Adrenal gland (tissue), 12 donors: ENCODE data around the gene TMEM238L. TPM values are rescaled to one million over a fixed set of nuclear protein-coding genes. Genes with fewer than 3 reads are reported as not detected.

Experiments
- DNase-seq, 7 donors: peaks; one replicate each; pipeline ENCODE4 v3.0.0-alpha.2; 2019 to 2020
- H3K27ac ChIP-seq, 5 donors: fragments of 200-600 bp; sonication (generic) in 4 of 5; 1 replicate in 3 of 5; 2 replicates in 2 of 5; pipeline versions ENCODE4 v1.5.1 to v1.8.0; 2016 to 2020; ENCODE audit warnings: mild to moderate bottlenecking in 1 of 5
- H3K27me3 ChIP-seq: fragments of 200-600 bp; 2 replicates; pipeline ENCODE4 v1.8.0; 2021
- H3K36me3 ChIP-seq, 2 donors: fragments of 200-600 bp; replicated peaks in 1 of 2; 1 replicate in 1 of 2; 2 replicates in 1 of 2; pipeline versions ENCODE4 v1.5.1 to v1.8.0; 2018 to 2022
- H3K4me1 ChIP-seq, 2 donors: fragments of 200-600 bp; replicated peaks in 1 of 2; 1 replicate in 1 of 2; 2 replicates in 1 of 2; pipeline versions ENCODE4 v1.5.1 to v1.8.0; 2018 to 2021
- H3K4me3 ChIP-seq, 4 donors: fragments of 200-600 bp; sonication (generic) in 3 of 4; one replicate each; pipeline ENCODE4 v1.5.1; 2016 to 2018
- H3K9me3 ChIP-seq, 3 donors: fragments of 200-600 bp; sonication (generic) in 1 of 3; replicated peaks in 1 of 3; 1 replicate in 2 of 3; 2 replicates in 1 of 3; pipeline versions ENCODE4 v1.5.1 to v1.8.0; 2016 to 2021
- POLR2A ChIP-seq, 2 donors: fragments of 450-650 bp; IDR thresholded peaks; one replicate each; pipeline ENCODE4 v1.6.1; 2017; ENCODE audit warnings: antibody characterized with exemption in 2 of 2, mild to moderate bottlenecking in 2 of 2, moderate library complexity in 1 of 2
- WGBS, 4 donors: extraction: QIAGEN DNeasy Blood & Tissue Kit in 2 of 4; methylation state at CpG; one replicate each; pipeline versions ENCODE4 v1.1.5 to v1.1.7; 2013 to 2017; 5-methylcytosine and 5-hydroxymethylcytosine counted together
- intact Hi-C, 2 donors: fragments of 100-400 bp; cut with DNase I; formaldehyde crosslinking; loops; one replicate each; pipeline versions ENCODE4 v1.14.1 to v1.15.0; 2022 to 2023
- polyA plus RNA-seq, 3 donors: library from polyadenylated mRNA; stranded (reverse); fragments of 200-250 nt in 2 of 3; fragments of 350-450 nt in 1 of 3; fragmentation: Illumina TruSeq in 1 of 3; extraction: RNeasy Lipid Tissue Mini Kit (QIAGEN cat#74804) in 1 of 3; gene quantifications; one replicate each; pipeline ENCODE4 v1.2.3, GENCODE V29; 2013 to 2014
- total RNA-seq, 9 donors: library from RNA; depleted of rRNA in 4 of 9; stranded (reverse); fragments of >200 nt in 4 of 9; fragments of 120-200 nt in 1 of 9; fragmentation: NEBNext Ultra II Directional in 1 of 9; extraction: Animal tissue kit (Norgen Biotek cat#: 25700) in 1 of 9; gene quantifications; one replicate each; pipeline versions ENCODE4 v1.1.0 to v1.2.4, GENCODE V29; 2013 to 2023
- TF ChIP-seq, protein P1 (sequence below), 6 experiments: fragments of 450-650 bp in 4 of 6; fragments of 200-600 bp in 2 of 6; sonication (generic) in 1 of 6; IDR thresholded peaks; 1 replicate in 5 of 6; 2 replicates in 1 of 6; pipeline versions ENCODE4 v1.5.1 to v1.8.0; 2016 to 2021; ENCODE audit warnings: antibody characterized with exemption in 6 of 6, mild to moderate bottlenecking in 2 of 6, moderate library complexity in 1 of 6
- donor health status: healthy with polysubstance abuse.
- donor health status: Bipolar disorder and iron deficiency.
- donor health status: DM: yes; HTN: yes; CAD: no.
- donor health status: DM: no; HTN: no; CAD: no.
- donor health status: DM: no; HTN: no; CAD: no.
- donor health status: DM: yes; HTN: yes; CAD: no.

The TMEM238L gene
- total and polyA plus RNA-seq, 12 donors: 0.07 to 0.14 TPM; not detected in 10

DNA sequence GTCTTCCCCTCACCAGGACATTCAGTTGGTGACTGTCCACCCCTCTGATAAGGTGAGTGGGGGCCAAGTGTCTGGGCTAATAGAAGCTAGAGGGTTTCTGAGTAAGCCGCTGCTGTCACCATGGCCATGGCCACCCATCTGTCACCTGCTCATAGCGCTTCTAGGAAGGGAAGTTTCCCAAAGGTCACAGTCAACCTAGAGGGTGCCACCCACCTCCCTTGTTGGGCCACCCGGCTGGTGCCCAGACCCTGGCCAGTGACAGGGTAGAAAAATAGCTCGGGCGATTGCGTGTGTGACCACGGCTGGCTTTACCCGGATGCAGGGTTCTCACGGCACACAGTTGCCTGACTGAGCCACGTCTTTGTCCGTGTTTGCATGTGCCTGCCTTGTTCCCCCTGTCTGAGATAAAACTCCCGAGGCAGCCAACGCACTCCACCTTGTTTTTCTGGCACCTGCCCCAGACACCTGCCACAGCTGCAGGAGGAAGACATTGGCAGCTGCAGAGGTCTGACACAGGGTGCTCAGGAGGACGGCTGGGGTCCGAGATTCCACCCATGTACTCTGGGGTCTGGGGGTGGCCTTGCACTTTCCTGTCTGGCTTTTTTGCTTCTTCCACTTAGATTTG lies 33.2 kb upstream of the TMEM238L start:
- H3K27ac ChIP-seq: no peak overlapping the region
- intact Hi-C loops: loop anchor here in 1 of 2 donors (5.0 kb wide), 1 partner anchor 85 kb away; no protein-coding TSS in a partner anchor

DNA sequence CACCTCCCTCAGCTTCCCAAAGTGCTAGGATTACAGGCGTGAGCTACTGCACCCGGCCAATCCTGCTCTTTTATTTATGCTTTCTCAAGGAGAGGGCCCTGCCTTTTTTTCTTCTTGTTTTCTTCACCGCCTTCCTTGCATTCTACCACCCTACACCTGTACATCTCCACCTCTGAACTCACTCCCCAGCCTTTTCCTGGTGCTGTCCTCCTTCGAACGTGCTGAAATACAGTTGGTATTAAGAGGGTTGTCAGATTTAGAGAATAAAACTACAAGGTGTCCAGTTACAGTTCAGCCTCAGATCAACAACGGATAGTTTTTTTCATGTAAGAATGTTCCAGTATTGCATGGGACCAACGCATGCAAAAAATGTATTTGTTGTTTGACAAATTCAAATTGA lies 32.2 kb upstream of the TMEM238L start:
- no peak for TF ChIP-seq POLR2A (IDR thresholded peaks at IDR 0.05)
- TF ChIP-seq, protein P1, sequence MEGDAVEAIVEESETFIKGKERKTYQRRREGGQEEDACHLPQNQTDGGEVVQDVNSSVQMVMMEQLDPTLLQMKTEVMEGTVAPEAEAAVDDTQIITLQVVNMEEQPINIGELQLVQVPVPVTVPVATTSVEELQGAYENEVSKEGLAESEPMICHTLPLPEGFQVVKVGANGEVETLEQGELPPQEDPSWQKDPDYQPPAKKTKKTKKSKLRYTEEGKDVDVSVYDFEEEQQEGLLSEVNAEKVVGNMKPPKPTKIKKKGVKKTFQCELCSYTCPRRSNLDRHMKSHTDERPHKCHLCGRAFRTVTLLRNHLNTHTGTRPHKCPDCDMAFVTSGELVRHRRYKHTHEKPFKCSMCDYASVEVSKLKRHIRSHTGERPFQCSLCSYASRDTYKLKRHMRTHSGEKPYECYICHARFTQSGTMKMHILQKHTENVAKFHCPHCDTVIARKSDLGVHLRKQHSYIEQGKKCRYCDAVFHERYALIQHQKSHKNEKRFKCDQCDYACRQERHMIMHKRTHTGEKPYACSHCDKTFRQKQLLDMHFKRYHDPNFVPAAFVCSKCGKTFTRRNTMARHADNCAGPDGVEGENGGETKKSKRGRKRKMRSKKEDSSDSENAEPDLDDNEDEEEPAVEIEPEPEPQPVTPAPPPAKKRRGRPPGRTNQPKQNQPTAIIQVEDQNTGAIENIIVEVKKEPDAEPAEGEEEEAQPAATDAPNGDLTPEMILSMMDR (IDR thresholded peaks at IDR 0.05): no peak
- Histone ChIP-seq H3K27me3 (no peaks in the 10 kb centered on the region), H3K36me3 (no peaks in the 10 kb centered on the region), H3K27ac (no peak overlapping the region), H3K4me3 (no peak overlapping the region), H3K9me3 (no peaks in the 10 kb centered on the region), H3K4me1 (no peaks in the 10 kb centered on the region)
- 81 to 90% (median 86%) methylated on average over 7 of the region's 7 CpGs for WGBS, 4 donors
- intact Hi-C loops: loop anchor here in 1 of 2 donors (5.0 kb wide), 1 partner anchor 84 kb away; no protein-coding TSS in a partner anchor
- no peak for DNase-seq

More for the DNA sequence above, 33.2 kb upstream of the TMEM238L start:
- no peaks in the 10 kb centered on the region for H3K4me1 ChIP-seq
- H3K4me3 ChIP-seq: no peak overlapping the region
- no peaks in the 10 kb centered on the region for H3K9me3 ChIP-seq
- H3K36me3 ChIP-seq: no peaks in the 10 kb centered on the region
- DNase-seq: no peak
- H3K27me3 ChIP-seq: no peaks in the 10 kb centered on the region
- TF ChIP-seq, protein P1 (IDR thresholded peaks at IDR 0.05): no peak
- TF ChIP-seq POLR2A (IDR thresholded peaks at IDR 0.05): no peak
- WGBS, 4 donors: 53 to 85% (median 83%) methylated on average over 5 to 15 of the region's 15 CpGs

- intact Hi-C loops: no loop called here
- Histone ChIP-seq H3K36me3 (no peaks in the 10 kb centered on the region), H3K4me1 (no peaks in the 10 kb centered on the region), H3K4me3 (no peak overlapping the region), H3K9me3 (no peaks in the 10 kb centered on the region), H3K27me3 (no peaks in the 10 kb centered on the region), H3K27ac (no peak overlapping the region)
- DNase-seq: no peak
- WGBS, 4 donors: 85 to 96% (median 93%) methylated on average over 5 of the region's 5 CpGs
- TF ChIP-seq POLR2A (IDR thresholded peaks at IDR 0.05): no peak
- TF ChIP-seq, protein P1 (IDR thresholded peaks at IDR 0.05): no peak
Measured at GRCh38 chr17:10831696-10832095, 27.8 kb upstream of the TMEM238L start.

- intact Hi-C loops: no loop called here
- Histone ChIP-seq H3K4me3 (no peak overlapping the region), H3K9me3 (no peaks in the 10 kb centered on the region), H3K36me3 (no peaks in the 10 kb centered on the region), H3K27me3 (no peaks in the 10 kb centered on the region), H3K27ac (no peak overlapping the region), H3K4me1 (no peaks in the 10 kb centered on the region)
- no peak for DNase-seq
- 66 to 84% (median 79%) methylated on average over 5 of the region's 5 CpGs for WGBS, 4 donors
- TF ChIP-seq, protein P1 (IDR thresholded peaks at IDR 0.05): no peak
- TF ChIP-seq POLR2A (IDR thresholded peaks at IDR 0.05): no peak
Measured at GRCh38 chr17:10827898-10828552, 24.1 kb upstream of the TMEM238L start.
